CD8-positive, alpha-beta memory T cell (primary cell): Measurements from ENCODE around the gene MAN2B2. TPM values are rescaled to one million over a fixed set of nuclear protein-coding genes. Genes with fewer than 3 reads are reported as not detected.
A peak's percentile ranks its signal among the peaks of the same experiment; 100 is the strongest.
"Not testable (repeated sequence)": the region's sequence is repeated elsewhere in the genome, so short reads cannot be mapped to it uniquely, and the experiment has no call there.

Experiments used
- CTCF ChIA-PET: fragments of 350-600 bp; sonication (Branson Sonifier 250); formaldehyde crosslinking; loops from one replicate; lab custom pipeline; 2021; ENCODE audit warnings: antibody characterized with exemption; lab: Charles Lee
- POLR2A ChIA-PET: fragments of 350-600 bp; sonication (Branson Sonifier 250); formaldehyde crosslinking; loops from one replicate; lab custom pipeline; 2021; ENCODE audit warnings: antibody characterized with exemption; lab: Charles Lee
- DNase-seq, 5 donors: peaks; one replicate each; pipeline versions ENCODE4 v3.0.0 to v3.0.0-alpha.2; 2020 to 2022; ENCODE audit warnings: mixed read lengths in 1 of 5
- H3K27ac ChIP-seq: one replicate; pipeline ENCODE4 v1.7.0; 2013; ENCODE audit warnings: low read depth, mild to moderate bottlenecking, low read length, moderate library complexity
- H3K27me3 ChIP-seq: 2 replicates; pipeline ENCODE4 v1.7.0; 2013; ENCODE audit warnings: low read length, mild to moderate bottlenecking; ENCODE audit not compliant: insufficient read depth, poor library complexity, severe bottlenecking
- H3K36me3 ChIP-seq: 2 replicates; pipeline ENCODE4 v1.7.0; 2013; ENCODE audit warnings: mild to moderate bottlenecking, low read length, moderate library complexity; ENCODE audit not compliant: insufficient read depth
- H3K4me1 ChIP-seq: 2 replicates; pipeline ENCODE4 v1.7.0; 2013; ENCODE audit warnings: mild to moderate bottlenecking, low read length, moderate library complexity; ENCODE audit not compliant: insufficient read depth
- H3K4me3 ChIP-seq: 2 replicates; pipeline ENCODE4 v1.7.0; 2013; ENCODE audit warnings: mild to moderate bottlenecking, low read length
- H3K9me3 ChIP-seq: 2 replicates; pipeline ENCODE4 v1.7.0; 2013; ENCODE audit warnings: mild to moderate bottlenecking, low read length
- H3K27ac Mint-ChIP-seq, 8 donors: one replicate each; pipeline ENCODE4 v1.8.0; 2020 to 2021; ENCODE audit warnings: mixed read lengths in 8 of 8, mild to moderate bottlenecking in 6 of 8, inconsistent platforms in 3 of 8, moderate library complexity in 3 of 8
- H3K27me3 Mint-ChIP-seq, 2 donors: one replicate each; pipeline ENCODE4 v1.8.0; 2020 to 2021; ENCODE audit warnings: mixed read lengths in 2 of 2, mild to moderate bottlenecking in 1 of 2, moderate library complexity in 1 of 2
- H3K36me3 Mint-ChIP-seq, 3 donors: one replicate each; pipeline ENCODE4 v1.8.0; 2020 to 2021; ENCODE audit warnings: mixed read lengths in 3 of 3, inconsistent platforms in 1 of 3, mild to moderate bottlenecking in 1 of 3
- H3K4me1 Mint-ChIP-seq, 3 donors: one replicate each; pipeline ENCODE4 v1.8.0; 2020 to 2021; ENCODE audit warnings: mixed read lengths in 3 of 3, inconsistent platforms in 1 of 3, mild to moderate bottlenecking in 1 of 3
- H3K4me3 Mint-ChIP-seq, 7 donors: one replicate each; pipeline ENCODE4 v1.8.0; 2020 to 2021; ENCODE audit warnings: mixed read lengths in 7 of 7, mild to moderate bottlenecking in 6 of 7, moderate library complexity in 4 of 7, inconsistent platforms in 2 of 7
- H3K9me3 Mint-ChIP-seq, 5 donors: one replicate each; pipeline ENCODE4 v1.8.0; 2020 to 2022; ENCODE audit warnings: mixed read lengths in 5 of 5, mild to moderate bottlenecking in 3 of 5, moderate library complexity in 2 of 5, inconsistent platforms in 1 of 5
- polyA plus RNA-seq: library from polyadenylated mRNA; unstranded; fragments of 300-500 nt; fragmentation: Illumina TruSeq; gene quantifications from one replicate; pipeline ENCODE4 v1.2.3, GENCODE V29; 2021
- total RNA-seq, 2 experiments: library from RNA; stranded (reverse); gene quantifications; one replicate each; pipeline ENCODE4 v1.2.3, GENCODE V29; 2021

The MAN2B2 gene
- total and polyA plus RNA-seq, 3 experiments from 2014 or later: 17.5 to 33.5 (median 18.3) TPM

- Mint-ChIP-seq H3K27me3 (no peaks in the 10 kb centered on the region), H3K27ac (peak overlapping the region in 3 of 8 donors; percentile 60 to 78 (median 64)), H3K9me3 (no peaks in the 10 kb centered on the region), H3K4me1 (peaks cover 11 to 22% (median 18%) of the 10 kb centered on the region in 3 donors), H3K4me3 (no peak overlapping the region), H3K36me3 (peaks cover 0 to 15% (median 2%) of the 10 kb centered on the region in 3 donors)
- CTCF ChIA-PET: interaction anchor here (1.0 to 2.1 kb wide), 4 partner anchors 15 to 73 kb away, joined by 3 to 6 read pairs (median 3); no protein-coding TSS in a partner anchor
- Histone ChIP-seq H3K4me3 (no peak overlapping the region), H3K27ac (no peak overlapping the region), H3K4me1 (peaks cover 10% of the 10 kb centered on the region), H3K36me3 (peaks cover 9% of the 10 kb centered on the region), H3K27me3 (no peaks in the 10 kb centered on the region), H3K9me3 (no peaks in the 10 kb centered on the region)
- no peak for DNase-seq
- POLR2A ChIA-PET: no interaction called here
These were observed 72.7 kb downstream of the MAN2B2 start for GRCh38 chr4:6647582-6648230.

- no peak for DNase-seq
- Histone ChIP-seq H3K27me3 (no peaks in the 10 kb centered on the region), H3K27ac (no peak overlapping the region), H3K36me3 (no peaks in the 10 kb centered on the region), H3K4me1 (no peaks in the 10 kb centered on the region), H3K9me3 (no peaks in the 10 kb centered on the region), H3K4me3 (no peak overlapping the region)
- ChIA-PET POLR2A (no interaction called here), CTCF (no interaction called here)
- H3K27me3 Mint-ChIP-seq: no peaks in the 10 kb centered on the region
- H3K4me3 Mint-ChIP-seq: no peak overlapping the region
- H3K27ac Mint-ChIP-seq: peak overlapping the region in 1 of 8 donors; percentile 23
- H3K4me1 Mint-ChIP-seq: peaks cover 0 to 9% (median 5%) of the 10 kb centered on the region in 3 donors
- peaks cover 0 to 2% (median 0%) of the 10 kb centered on the region in 5 donors for H3K9me3 Mint-ChIP-seq
- peaks cover 0 to 3% (median 0%) of the 10 kb centered on the region in 3 donors for H3K36me3 Mint-ChIP-seq
These were observed 74.2 kb downstream of the MAN2B2 start for GRCh38 chr4:6649216-6649615.

GRCh38 chr4:6654211-6654610 is 79.2 kb downstream of the MAN2B2 start:
- H3K9me3 ChIP-seq, H3K4me3 ChIP-seq, H3K36me3 ChIP-seq, H3K4me3 Mint-ChIP-seq, DNase-seq, H3K9me3 Mint-ChIP-seq, H3K4me1 ChIP-seq, H3K27ac ChIP-seq, POLR2A ChIA-PET, H3K27me3 Mint-ChIP-seq, CTCF ChIA-PET, H3K27me3 ChIP-seq, H3K36me3 Mint-ChIP-seq, H3K27ac Mint-ChIP-seq: not testable (repeated sequence)
- H3K4me1 Mint-ChIP-seq: peaks cover 4 to 12% (median 7%) of the 10 kb centered on the region in 3 donors

GRCh38 chr4:6655291-6655690 is 80.3 kb downstream of the MAN2B2 start:
- H3K9me3 ChIP-seq, CTCF ChIA-PET, H3K27me3 Mint-ChIP-seq, H3K27me3 ChIP-seq, H3K36me3 ChIP-seq, H3K4me1 ChIP-seq, H3K36me3 Mint-ChIP-seq, H3K4me3 ChIP-seq, H3K27ac ChIP-seq, DNase-seq, H3K9me3 Mint-ChIP-seq, H3K27ac Mint-ChIP-seq, H3K4me3 Mint-ChIP-seq: not testable (repeated sequence)
- H3K4me1 Mint-ChIP-seq: peaks cover 6 to 13% (median 7%) of the 10 kb centered on the region in 3 donors
- POLR2A ChIA-PET: interaction anchor here (1.2 kb wide), 1 partner anchor 12 kb away, joined by 3 read pairs; no protein-coding TSS in a partner anchor

- Histone ChIP-seq H3K4me3 (no peak overlapping the region), H3K36me3 (no peaks in the 10 kb centered on the region), H3K27ac (no peak overlapping the region), H3K4me1 (peaks cover 7% of the 10 kb centered on the region), H3K9me3 (no peaks in the 10 kb centered on the region), H3K27me3 (no peaks in the 10 kb centered on the region)
- no peaks in the 10 kb centered on the region for H3K27me3 Mint-ChIP-seq
- peaks cover 0 to 2% (median 0%) of the 10 kb centered on the region in 5 donors for H3K9me3 Mint-ChIP-seq
- H3K4me3 Mint-ChIP-seq: no peak overlapping the region
- ChIA-PET CTCF (interaction anchor here (0.7 kb wide), 1 partner anchor 19 kb away, joined by 4 read pairs; no protein-coding TSS in a partner anchor), POLR2A (interaction anchor here (1.2 kb wide), 1 partner anchor 13 kb away, joined by 3 read pairs; no protein-coding TSS in a partner anchor)
- no peak overlapping the region for H3K27ac Mint-ChIP-seq
- peaks cover 6 to 13% (median 7%) of the 10 kb centered on the region in 3 donors for H3K4me1 Mint-ChIP-seq
- no peak for DNase-seq
- no peaks in the 10 kb centered on the region for H3K36me3 Mint-ChIP-seq
These were observed 80.9 kb downstream of the MAN2B2 start for GRCh38 chr4:6655924-6656323.

- no peak overlapping the region for H3K27ac ChIP-seq
- Mint-ChIP-seq H3K9me3 (peaks cover 0 to 2% (median 0%) of the 10 kb centered on the region in 5 donors), H3K4me3 (peak overlapping the region in 4 of 7 donors; percentile 24 to 79 (median 66)), H3K27ac (no peak overlapping the region), H3K36me3 (no peaks in the 10 kb centered on the region), H3K27me3 (peaks cover under 1 to 6% of the 10 kb centered on the region in 2 donors), H3K4me1 (peaks cover 6 to 13% (median 7%) of the 10 kb centered on the region in 3 donors)
- CTCF ChIA-PET: interaction anchor here (0.8 to 2.2 kb wide), 4 partner anchors 16 to 202 kb away, joined by 3 to 5 read pairs (median 5); partner anchors contain the start of gene MRFAP1L1
- H3K9me3 ChIP-seq: no peaks in the 10 kb centered on the region
- peaks cover 7% of the 10 kb centered on the region for H3K4me1 ChIP-seq
- H3K27me3 ChIP-seq: no peaks in the 10 kb centered on the region
- no peaks in the 10 kb centered on the region for H3K36me3 ChIP-seq
- DNase-seq: no peak
- POLR2A ChIA-PET: interaction anchor here (0.7 to 2.5 kb wide), 3 partner anchors 17 to 225 kb away, joined by 3 to 17 read pairs (median 11); partner anchors contain the start of gene MRFAP1
- no peak overlapping the region for H3K4me3 ChIP-seq
These were observed 82.5 kb downstream of the MAN2B2 start for GRCh38 chr4:6657242-6658208.

GRCh38 chr4:6658209-6658595 is 83.2 kb downstream of the MAN2B2 start:
- H3K9me3 Mint-ChIP-seq: peaks cover 0 to 2% (median 0%) of the 10 kb centered on the region in 5 donors
- peak overlapping the region in 2 of 8 donors; percentile 51 to 77 for H3K27ac Mint-ChIP-seq
- peaks cover 7% of the 10 kb centered on the region for H3K4me1 ChIP-seq
- H3K4me3 Mint-ChIP-seq: peak overlapping the region; percentile 24 to 85 (median 69)
- no peak for DNase-seq
- CTCF ChIA-PET: interaction anchor here (0.8 to 2.4 kb wide), 7 partner anchors 15 to 201 kb away, joined by 3 to 7 read pairs (median 5); partner anchors contain the start of gene MRFAP1L1
- POLR2A ChIA-PET: interaction anchor here (1.9 to 2.5 kb wide), 2 partner anchors 16 to 17 kb away, joined by 11 to 17 read pairs; partner anchors contain the start of gene MRFAP1
- no peaks in the 10 kb centered on the region for H3K27me3 ChIP-seq
- peaks cover 0 to 2% (median 0%) of the 10 kb centered on the region in 3 donors for H3K36me3 Mint-ChIP-seq
- H3K27me3 Mint-ChIP-seq: peaks cover 5 to 12% of the 10 kb centered on the region in 2 donors
- H3K9me3 ChIP-seq: no peaks in the 10 kb centered on the region
- peaks cover 6 to 13% (median 7%) of the 10 kb centered on the region in 3 donors for H3K4me1 Mint-ChIP-seq
- peak overlapping the region; percentile 5 for H3K4me3 ChIP-seq
- H3K27ac ChIP-seq: no peak overlapping the region
- no peaks in the 10 kb centered on the region for H3K36me3 ChIP-seq
